Neural progenitor cell (in vitro differentiated cells): Measurements from ENCODE around the gene BOD1L1. TPM values are rescaled to one million over a fixed set of nuclear protein-coding genes. Genes with fewer than 3 reads are reported as not detected.

Experiments
- DNase-seq: peaks from one replicate; pipeline ENCODE4 v3.0.0-alpha.2; 2016; ENCODE audit warnings: low spot score
- H2AFZ ChIP-seq: fragments of 200-600 bp; sonication (generic); replicated peaks from 2 replicates; pipeline ENCODE4 v1.6.1; 2016; ENCODE audit warnings: antibody characterized with exemption
- H3F3A ChIP-seq: fragments of 200-600 bp; sonication (generic); 2 replicates; pipeline ENCODE4 v1.6.1; 2016; ENCODE audit warnings: antibody characterized with exemption, low read depth
- H3K27ac ChIP-seq: fragments of 200-600 bp; sonication (generic); 2 replicates; pipeline ENCODE4 v1.5.1; 2016; ENCODE audit warnings: mild to moderate bottlenecking
- H3K27me3 ChIP-seq: fragments of 200-600 bp; sonication (generic); 2 replicates; pipeline ENCODE4 v1.6.1; 2016; ENCODE audit warnings: mild to moderate bottlenecking, moderate library complexity
- H3K36me3 ChIP-seq: fragments of 200-600 bp; sonication (generic); 2 replicates; pipeline ENCODE4 v1.5.1; 2016
- H3K4me1 ChIP-seq: fragments of 200-600 bp; sonication (generic); 2 replicates; pipeline ENCODE4 v1.6.1; 2016; ENCODE audit warnings: mixed run types
- H3K4me2 ChIP-seq: fragments of 200-600 bp; sonication (generic); 2 replicates; pipeline ENCODE4 v1.6.1; 2016
- H3K4me3 ChIP-seq: fragments of 200-600 bp; sonication (generic); 2 replicates; pipeline ENCODE4 v1.5.1; 2016
- H3K79me2 ChIP-seq: fragments of 200-600 bp; sonication (generic); 2 replicates; pipeline ENCODE4 v1.6.1; 2016; ENCODE audit warnings: low read depth
- H3K9ac ChIP-seq: fragments of 200-600 bp; sonication (generic); 2 replicates; pipeline ENCODE4 v1.6.1; 2016
- H3K9me3 ChIP-seq: fragments of 200-600 bp; sonication (generic); 2 replicates; pipeline ENCODE4 v1.5.1; 2016; ENCODE audit warnings: low read depth
- H4K20me1 ChIP-seq: fragments of 200-600 bp; sonication (generic); 2 replicates; pipeline ENCODE4 v1.6.1; 2016; ENCODE audit warnings: low read depth
- H3K27ac Mint-ChIP-seq: 3 replicates; pipeline ENCODE4 v1.8.0; 2021; ENCODE audit warnings: mixed read lengths
- H3K27me3 Mint-ChIP-seq: 2 replicates; pipeline ENCODE4 v1.8.0; 2022; ENCODE audit warnings: low read depth, mild to moderate bottlenecking, inconsistent platforms, moderate library complexity, mixed read lengths; ENCODE audit not compliant: insufficient read depth
- H3K36me3 Mint-ChIP-seq: 3 replicates; pipeline ENCODE4 v1.8.0; 2021; ENCODE audit warnings: mixed read lengths
- H3K4me1 Mint-ChIP-seq: 3 replicates; pipeline ENCODE4 v1.8.0; 2021; ENCODE audit warnings: mixed read lengths
- H3K4me3 Mint-ChIP-seq: 3 replicates; pipeline ENCODE4 v1.8.0; 2021; ENCODE audit warnings: mild to moderate bottlenecking, moderate library complexity, mixed read lengths
- H3K9me3 Mint-ChIP-seq: 3 replicates; pipeline ENCODE4 v1.8.0; 2020; ENCODE audit warnings: mixed read lengths
- EZH2 ChIP-seq: fragments of 200-600 bp; sonication (generic); IDR thresholded peaks from 2 replicates; pipeline ENCODE4 v1.6.1; 2017; ENCODE audit warnings: antibody characterized with exemption, mild to moderate bottlenecking, moderate library complexity
- EZH2phosphoT487 ChIP-seq: fragments of 200-600 bp; sonication (generic); IDR thresholded peaks from 2 replicates; pipeline ENCODE4 v1.6.1; 2017; ENCODE audit warnings: antibody characterized with exemption
- total RNA-seq: library from RNA; depleted of rRNA; stranded (reverse); fragments of >200 nt; gene quantifications from 2 replicates; pipeline ENCODE4 v1.2.3, GENCODE V29; 2015; ENCODE audit warnings: low replicate concordance
- TF ChIP-seq, protein P1 (sequence below): fragments of 200-600 bp; sonication (generic); IDR thresholded peaks from 2 replicates; pipeline ENCODE4 v1.5.1; 2017; ENCODE audit warnings: antibody characterized with exemption, mild to moderate bottlenecking

The BOD1L1 gene
- total RNA-seq, 1 donor from 2014 or later, result 32.5 TPM

DNA sequence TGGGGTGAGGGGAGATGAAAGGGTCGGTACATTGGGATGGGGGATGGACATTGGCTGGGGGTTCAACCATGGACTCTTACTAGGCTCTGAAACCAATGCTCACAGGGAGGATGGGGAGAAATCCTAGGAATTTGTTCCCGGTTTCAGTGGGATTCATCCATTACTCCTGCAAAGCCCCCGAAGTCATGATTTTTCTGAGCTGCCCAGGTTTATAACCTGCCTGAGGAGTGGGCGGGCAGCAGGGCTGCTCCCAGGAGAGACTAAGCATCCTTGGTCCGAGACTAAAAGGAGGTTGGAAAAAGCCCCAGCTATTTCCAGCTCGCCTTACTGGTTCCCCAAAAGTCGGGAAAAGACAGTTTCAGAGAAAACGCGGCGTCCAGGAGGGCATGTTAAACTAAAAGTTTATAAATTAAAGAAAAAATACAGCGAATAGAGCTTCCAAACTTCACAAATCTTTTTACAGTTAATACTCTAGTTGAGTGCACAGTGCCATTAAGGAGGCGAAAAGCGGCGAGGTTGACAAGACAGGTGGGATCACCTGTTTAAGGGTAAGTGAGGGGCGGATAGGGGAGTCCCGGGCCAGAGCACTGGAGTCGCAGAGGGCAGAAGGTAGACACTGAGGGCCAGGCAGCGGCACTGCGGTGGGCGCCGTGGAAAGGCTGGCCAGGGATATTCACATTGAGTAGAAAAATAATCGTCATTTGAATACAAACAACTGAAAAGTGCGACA is 86.9 kb downstream of the BOD1L1 start:
- no peaks in the 10 kb centered on the region for H3K36me3 ChIP-seq
- H3K27ac Mint-ChIP-seq, result no peak overlapping the region
- H3K79me2 ChIP-seq, result no peaks in the 10 kb centered on the region
- peak overlapping the region; percentile 22 for H3K4me3 Mint-ChIP-seq
- peaks cover 3% of the 10 kb centered on the region for H3K4me1 ChIP-seq
- no peak overlapping the region for H3K27ac ChIP-seq
- H3F3A ChIP-seq, result peaks cover 26% of the 10 kb centered on the region
- TF ChIP-seq, protein P1, sequence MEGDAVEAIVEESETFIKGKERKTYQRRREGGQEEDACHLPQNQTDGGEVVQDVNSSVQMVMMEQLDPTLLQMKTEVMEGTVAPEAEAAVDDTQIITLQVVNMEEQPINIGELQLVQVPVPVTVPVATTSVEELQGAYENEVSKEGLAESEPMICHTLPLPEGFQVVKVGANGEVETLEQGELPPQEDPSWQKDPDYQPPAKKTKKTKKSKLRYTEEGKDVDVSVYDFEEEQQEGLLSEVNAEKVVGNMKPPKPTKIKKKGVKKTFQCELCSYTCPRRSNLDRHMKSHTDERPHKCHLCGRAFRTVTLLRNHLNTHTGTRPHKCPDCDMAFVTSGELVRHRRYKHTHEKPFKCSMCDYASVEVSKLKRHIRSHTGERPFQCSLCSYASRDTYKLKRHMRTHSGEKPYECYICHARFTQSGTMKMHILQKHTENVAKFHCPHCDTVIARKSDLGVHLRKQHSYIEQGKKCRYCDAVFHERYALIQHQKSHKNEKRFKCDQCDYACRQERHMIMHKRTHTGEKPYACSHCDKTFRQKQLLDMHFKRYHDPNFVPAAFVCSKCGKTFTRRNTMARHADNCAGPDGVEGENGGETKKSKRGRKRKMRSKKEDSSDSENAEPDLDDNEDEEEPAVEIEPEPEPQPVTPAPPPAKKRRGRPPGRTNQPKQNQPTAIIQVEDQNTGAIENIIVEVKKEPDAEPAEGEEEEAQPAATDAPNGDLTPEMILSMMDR, result no peak
- TF ChIP-seq EZH2phosphoT487 (peak; percentile 77), EZH2 (peak; percentile 63)
- H3K27me3 ChIP-seq, result peaks cover 100% of the 10 kb centered on the region
- H3K27me3 Mint-ChIP-seq, result peaks cover 83% of the 10 kb centered on the region
- H3K4me3 ChIP-seq, result no peak overlapping the region
- no peak overlapping the region for H3K9ac ChIP-seq
- peaks cover 90% of the 10 kb centered on the region for H4K20me1 ChIP-seq
- no peak overlapping the region for H2AFZ ChIP-seq
- H3K9me3 ChIP-seq, result no peaks in the 10 kb centered on the region
- H3K9me3 Mint-ChIP-seq, result peaks cover 13% of the 10 kb centered on the region
- DNase-seq, result no peak
- peaks cover 26% of the 10 kb centered on the region for H3K4me1 Mint-ChIP-seq
- H3K4me2 ChIP-seq, result no peak overlapping the region
- H3K36me3 Mint-ChIP-seq, result peaks cover 5% of the 10 kb centered on the region

DNA sequence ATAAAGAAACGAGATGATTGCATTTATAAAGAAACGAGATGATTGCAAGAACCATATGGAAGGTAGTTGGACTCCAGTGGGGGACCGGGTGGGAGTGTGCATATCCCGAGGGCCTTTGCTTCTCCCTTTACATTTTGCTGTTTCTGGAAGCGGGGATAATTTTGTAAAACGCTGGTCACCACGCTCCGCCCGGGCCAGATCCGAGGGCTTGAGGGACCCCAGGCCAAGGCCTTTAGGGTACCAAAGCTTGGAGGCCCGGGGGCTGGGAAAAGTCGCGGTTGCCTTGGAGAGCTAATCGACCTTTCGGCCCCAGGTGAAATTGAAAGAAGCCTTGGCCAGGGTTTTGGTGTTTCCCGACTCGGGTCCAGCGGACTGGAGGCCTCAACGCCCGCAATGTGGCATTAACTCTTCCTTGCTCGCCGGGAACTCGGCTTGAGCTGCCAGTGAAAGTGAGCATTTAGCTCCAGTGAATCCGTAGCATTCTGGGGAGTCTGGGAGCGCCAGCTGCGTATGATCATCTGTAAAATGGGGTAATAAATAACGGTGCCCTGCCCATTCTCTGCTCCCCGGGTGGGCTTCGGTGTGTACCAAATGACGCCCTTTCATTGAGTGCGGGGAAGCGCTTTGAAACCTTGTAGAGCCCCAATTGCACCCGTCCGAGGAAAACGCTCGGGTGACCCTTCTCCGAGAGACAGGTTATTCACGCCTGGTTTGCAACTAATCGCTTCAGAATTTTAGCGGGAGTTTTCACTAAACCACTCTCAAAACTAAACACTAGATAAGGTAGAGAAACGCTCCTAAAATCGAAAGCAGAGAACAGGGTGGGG is 87.7 kb downstream of the BOD1L1 start:
- Histone ChIP-seq H3F3A (peaks cover 21% of the 10 kb centered on the region), H3K4me1 (peaks cover 8% of the 10 kb centered on the region), H3K79me2 (no peaks in the 10 kb centered on the region), H3K9me3 (no peaks in the 10 kb centered on the region), H3K36me3 (no peaks in the 10 kb centered on the region), H4K20me1 (peaks cover 91% of the 10 kb centered on the region), H3K9ac (no peak overlapping the region), H3K27me3 (peaks cover 100% of the 10 kb centered on the region), H3K4me2 (peak overlapping the region; percentile 61), H3K27ac (no peak overlapping the region), H3K4me3 (peak overlapping the region; percentile 29), H2AFZ (no peak overlapping the region)
- no peak for DNase-seq
- peak; percentile 72 for TF ChIP-seq EZH2phosphoT487
- TF ChIP-seq, protein P1, result no peak
- peak; percentile 30 for TF ChIP-seq EZH2
- Mint-ChIP-seq H3K27ac (no peak overlapping the region), H3K27me3 (peaks cover 84% of the 10 kb centered on the region), H3K4me3 (no peak overlapping the region), H3K36me3 (peaks cover 5% of the 10 kb centered on the region), H3K9me3 (peaks cover 14% of the 10 kb centered on the region), H3K4me1 (peaks cover 20% of the 10 kb centered on the region)

DNA sequence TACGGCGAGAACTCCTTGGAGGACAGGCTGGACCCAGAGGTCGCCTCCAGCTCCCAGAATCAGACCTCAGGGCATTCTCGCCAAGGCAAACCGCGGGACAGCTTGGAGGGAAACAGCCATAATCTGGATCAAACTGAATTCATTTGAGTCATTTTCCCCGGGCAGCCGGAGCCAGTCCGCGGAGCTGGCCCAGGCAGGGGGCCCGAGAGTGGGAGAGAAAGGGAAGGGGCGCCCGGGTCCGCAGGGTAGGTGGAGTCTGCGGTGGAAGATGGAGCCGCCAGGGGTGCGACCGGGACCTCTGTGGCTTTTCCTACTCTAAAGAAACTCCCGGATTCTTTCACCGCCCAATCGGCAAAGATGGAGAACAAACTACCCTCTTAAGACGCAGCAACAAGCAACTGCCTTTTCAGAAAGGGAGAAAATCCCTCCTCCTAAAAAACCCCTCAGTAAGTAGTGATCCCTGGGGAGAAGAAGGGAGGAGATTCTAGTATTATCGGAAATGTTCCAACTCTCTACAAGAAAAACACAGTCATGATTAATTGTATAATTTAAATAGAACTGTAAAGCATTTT is 88.4 kb downstream of the BOD1L1 start:
- TF ChIP-seq EZH2 (peak; percentile 63), EZH2phosphoT487 (peak; percentile 22)
- TF ChIP-seq, protein P1, result no peak
- no peak overlapping the region for H3K4me3 Mint-ChIP-seq
- DNase-seq, result peak; percentile 56

More for the DNA sequence above, 88.4 kb downstream of the BOD1L1 start:
- Histone ChIP-seq H3K4me2 (peak overlapping the region; percentile 61), H4K20me1 (peaks cover 98% of the 10 kb centered on the region), H3K9me3 (no peaks in the 10 kb centered on the region), H2AFZ (no peak overlapping the region), H3K4me3 (peak overlapping the region; percentile 29), H3K4me1 (peaks cover 14% of the 10 kb centered on the region), H3K79me2 (no peaks in the 10 kb centered on the region), H3K36me3 (no peaks in the 10 kb centered on the region), H3F3A (peaks cover 24% of the 10 kb centered on the region), H3K27ac (no peak overlapping the region), H3K27me3 (peaks cover 100% of the 10 kb centered on the region), H3K9ac (no peak overlapping the region)
- peaks cover 5% of the 10 kb centered on the region for H3K36me3 Mint-ChIP-seq
- H3K4me1 Mint-ChIP-seq, result peaks cover 23% of the 10 kb centered on the region
- no peak overlapping the region for H3K27ac Mint-ChIP-seq
- H3K27me3 Mint-ChIP-seq, result peaks cover 88% of the 10 kb centered on the region
- H3K9me3 Mint-ChIP-seq, result peaks cover 15% of the 10 kb centered on the region
